ENCODE results near the gene CDH23. TPM values are rescaled to one million over a fixed set of nuclear protein-coding genes. Genes with fewer than 3 reads are reported as not detected.

CDH23 gene
- total RNA-seq, 1 donor from 2014 or later, result 20.1 TPM

DNA sequence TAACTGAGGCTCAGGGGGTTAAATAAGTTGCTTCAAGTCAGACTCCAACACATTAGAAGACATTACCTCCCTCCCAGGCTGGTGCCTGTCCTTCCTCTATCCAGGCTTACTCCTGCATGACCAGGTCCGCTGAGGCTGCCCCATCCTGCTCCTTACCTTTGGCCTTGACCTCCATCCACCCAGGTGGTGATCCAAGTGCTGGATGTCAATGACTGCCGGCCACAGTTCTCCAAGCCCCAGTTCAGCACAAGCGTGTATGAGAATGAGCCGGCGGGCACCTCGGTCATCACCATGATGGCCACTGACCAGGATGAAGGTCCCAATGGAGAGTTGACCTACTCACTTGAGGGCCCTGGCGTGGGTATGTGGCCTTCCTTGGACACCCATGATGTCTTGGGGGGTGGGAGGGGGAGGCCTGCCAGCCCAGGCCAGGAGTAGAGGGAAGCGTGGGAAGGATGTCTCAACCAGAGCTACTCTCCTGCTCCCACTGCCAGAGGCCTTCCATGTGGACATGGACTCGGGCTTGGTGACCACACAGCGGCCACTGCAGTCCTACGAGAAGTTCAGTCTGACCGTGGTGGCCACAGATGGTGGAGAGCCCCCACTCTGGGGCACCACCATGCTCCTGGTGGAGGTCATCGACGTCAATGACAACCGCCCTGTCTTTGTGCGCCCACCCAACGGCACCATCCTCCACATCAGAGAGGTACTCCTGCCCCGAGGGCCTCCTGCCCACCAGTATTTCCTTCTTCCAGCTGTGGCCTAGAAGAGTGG is 406.2 kb downstream of the CDH23 start:
- no peak for ATAC-seq
- intact Hi-C loops (cut with DNase I), result no loop called here
- no peak for DNase-seq (ENCODE audit: low spot score)

GRCh38 chr10:71804077-71804476 is 407.4 kb downstream of the CDH23 start:
- intact Hi-C loops (cut with DNase I), result no loop called here
- no peak for DNase-seq (ENCODE audit: low spot score)

DNA sequence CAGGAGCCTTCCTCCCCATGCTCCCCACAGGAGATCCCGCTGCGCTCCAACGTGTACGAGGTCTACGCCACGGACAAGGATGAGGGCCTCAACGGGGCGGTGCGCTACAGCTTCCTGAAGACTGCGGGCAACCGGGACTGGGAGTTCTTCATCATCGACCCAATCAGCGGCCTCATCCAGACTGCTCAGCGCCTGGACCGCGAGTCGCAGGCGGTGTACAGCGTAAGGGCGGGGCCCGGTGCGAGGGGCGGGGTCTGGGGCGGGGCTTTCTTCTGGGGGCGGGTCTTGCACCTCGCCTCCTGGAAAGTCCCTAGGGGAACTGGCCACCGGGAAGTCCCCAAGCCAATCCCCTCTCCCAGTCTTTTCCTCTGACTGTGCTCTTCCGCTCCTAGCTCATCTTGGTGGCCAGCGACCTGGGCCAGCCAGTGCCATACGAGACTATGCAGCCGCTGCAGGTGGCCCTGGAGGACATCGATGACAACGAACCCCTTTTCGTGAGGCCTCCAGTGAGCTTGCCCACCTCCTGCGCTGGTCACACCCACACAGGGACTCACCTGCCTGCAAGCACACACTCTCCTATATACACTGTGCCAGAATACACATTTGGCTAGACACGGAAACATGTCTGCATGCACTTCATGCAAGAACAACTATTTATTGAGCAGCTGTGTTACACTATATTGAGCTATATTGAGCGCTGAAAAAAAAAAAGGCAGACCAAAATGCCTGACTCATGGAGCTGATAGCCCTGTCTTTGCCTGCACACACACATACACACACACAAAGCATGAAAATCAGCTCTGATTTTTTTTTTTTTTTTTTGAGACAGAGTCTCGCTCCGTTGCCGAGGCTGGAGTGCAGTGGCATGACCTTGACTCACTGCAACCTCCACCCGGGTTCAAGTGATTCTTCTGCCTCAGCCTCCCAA is 409.3 kb downstream of the CDH23 start:
- ATAC-seq, result peak; percentile 77
- intact Hi-C loops (cut with DNase I), result no loop called here
- no peak for DNase-seq (ENCODE audit: low spot score)

More at GRCh38 chr10:71804077-71804476, 407.4 kb downstream of the CDH23 start:
- ATAC-seq, result peak; percentile 51

GRCh38 chr10:71806704-71807556 is 410.2 kb downstream of the CDH23 start:
- ATAC-seq, result no peak
- intact Hi-C loops (cut with DNase I), result no loop called here
- DNase-seq (ENCODE audit: low spot score), result no peak

- intact Hi-C loops (cut with DNase I), result no loop called here
- no peak for ATAC-seq
- no peak for DNase-seq (ENCODE audit: low spot score)
Measured at GRCh38 chr10:71807557-71808510, 411.1 kb downstream of the CDH23 start.

DNA sequence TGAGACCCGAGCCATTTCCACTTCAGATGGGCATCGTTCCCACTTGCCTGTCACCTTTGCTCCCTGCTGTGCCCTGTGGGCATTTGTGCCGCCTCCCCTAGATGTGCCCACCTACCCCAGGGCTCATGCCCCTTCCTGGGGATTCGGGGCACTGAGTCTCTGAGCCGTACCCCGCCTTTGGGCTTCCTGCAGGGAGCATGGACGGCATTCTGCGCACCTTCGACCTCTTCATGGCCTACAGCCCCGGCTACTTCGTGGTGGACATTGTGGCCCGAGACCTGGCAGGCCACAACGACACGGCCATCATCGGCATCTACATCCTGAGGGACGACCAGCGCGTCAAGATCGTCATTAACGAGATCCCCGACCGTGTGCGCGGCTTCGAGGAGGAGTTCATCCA is 412.9 kb downstream of the CDH23 start:
- no peak for DNase-seq (ENCODE audit: low spot score)
- intact Hi-C loops (cut with DNase I), result no loop called here
- ATAC-seq, result no peak

DNA sequence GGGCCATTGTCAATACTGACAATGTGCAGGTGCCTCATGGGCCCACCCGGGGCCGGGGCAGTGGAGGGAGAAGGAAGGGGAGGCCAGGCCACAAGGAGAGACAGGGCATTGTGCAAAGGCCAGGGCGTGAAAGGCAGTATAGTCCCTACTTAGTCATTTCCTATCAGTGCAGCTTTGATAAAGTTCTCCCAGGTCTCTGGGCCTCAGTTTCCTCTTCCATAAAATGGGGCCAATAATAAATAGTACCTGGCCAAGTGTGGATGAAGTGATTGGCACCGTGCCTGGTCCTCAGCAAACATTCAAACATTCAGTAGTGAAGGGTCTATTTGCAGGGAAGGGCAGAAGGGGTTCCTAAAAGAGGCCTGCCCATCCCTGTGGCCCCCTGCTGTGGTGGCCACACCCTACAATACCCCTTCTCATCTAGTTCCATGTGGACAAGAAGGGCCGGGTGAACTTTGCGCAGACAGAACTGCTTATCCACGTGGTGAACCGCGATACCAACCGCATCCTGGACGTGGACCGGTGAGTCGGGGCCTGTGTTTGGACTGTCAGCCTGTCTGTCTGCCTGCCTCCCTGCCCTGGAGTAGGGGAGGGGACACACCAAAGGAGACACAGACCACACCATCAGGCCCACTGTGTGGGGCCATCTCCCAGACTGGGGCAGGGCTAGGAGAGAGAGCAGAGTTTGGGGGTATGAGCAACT is 413.5 kb downstream of the CDH23 start:
- intact Hi-C loops (cut with DNase I), result no loop called here
- ATAC-seq, result no peak
- DNase-seq (ENCODE audit: low spot score), result no peak

GRCh38 chr10:71811351-71811750 is 414.6 kb downstream of the CDH23 start:
- no peak for ATAC-seq
- peak; percentile 58 for DNase-seq (ENCODE audit: low spot score)
- intact Hi-C loops (cut with DNase I), result no loop called here

DNA sequence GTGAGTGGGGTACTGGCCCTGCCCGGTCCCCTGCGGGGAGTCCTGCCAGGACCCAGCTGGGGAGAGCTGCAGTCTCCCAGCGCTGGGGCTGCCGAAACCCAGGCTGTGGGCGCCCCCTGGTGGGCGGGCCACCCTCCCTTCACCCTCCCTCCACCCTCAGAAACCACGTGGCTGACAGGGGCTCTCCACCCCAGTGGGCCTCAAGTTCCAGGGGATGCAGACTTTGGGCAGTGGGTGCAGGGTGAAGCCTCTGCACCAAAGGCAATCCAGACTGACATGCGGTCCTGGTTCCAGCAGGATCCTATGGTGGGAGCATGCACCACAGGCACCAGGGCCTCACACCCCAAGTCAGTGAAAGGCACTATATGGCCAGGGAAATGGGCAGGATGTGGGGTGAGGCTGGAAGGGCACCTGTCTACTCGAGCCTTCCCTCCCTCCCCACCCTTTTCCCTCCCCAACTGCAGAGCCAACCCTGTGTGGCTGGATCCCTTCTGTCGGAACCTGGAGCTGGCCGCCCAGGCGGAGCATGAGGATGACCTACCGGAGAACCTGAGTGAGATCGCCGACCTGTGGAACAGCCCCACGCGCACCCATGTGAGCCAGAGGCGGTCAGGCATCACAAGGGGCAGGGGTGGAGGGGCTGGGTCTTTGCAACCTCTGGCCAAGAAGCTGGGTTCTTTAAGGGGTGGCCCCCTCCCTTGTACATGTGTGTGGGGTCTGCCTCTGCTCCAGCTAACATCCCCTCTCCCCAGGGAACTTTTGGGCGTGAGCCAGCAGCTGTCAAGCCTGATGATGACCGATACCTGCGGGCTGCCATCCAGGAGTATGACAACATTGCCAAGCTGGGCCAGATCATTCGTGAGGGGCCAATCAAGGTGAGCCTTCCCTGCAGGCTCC is 415.5 kb downstream of the CDH23 start:
- DNase-seq (ENCODE audit: low spot score) (peak; percentile 85), ATAC-seq (peak; percentile 83)
- intact Hi-C loops (cut with DNase I), result no loop called here

DNA sequence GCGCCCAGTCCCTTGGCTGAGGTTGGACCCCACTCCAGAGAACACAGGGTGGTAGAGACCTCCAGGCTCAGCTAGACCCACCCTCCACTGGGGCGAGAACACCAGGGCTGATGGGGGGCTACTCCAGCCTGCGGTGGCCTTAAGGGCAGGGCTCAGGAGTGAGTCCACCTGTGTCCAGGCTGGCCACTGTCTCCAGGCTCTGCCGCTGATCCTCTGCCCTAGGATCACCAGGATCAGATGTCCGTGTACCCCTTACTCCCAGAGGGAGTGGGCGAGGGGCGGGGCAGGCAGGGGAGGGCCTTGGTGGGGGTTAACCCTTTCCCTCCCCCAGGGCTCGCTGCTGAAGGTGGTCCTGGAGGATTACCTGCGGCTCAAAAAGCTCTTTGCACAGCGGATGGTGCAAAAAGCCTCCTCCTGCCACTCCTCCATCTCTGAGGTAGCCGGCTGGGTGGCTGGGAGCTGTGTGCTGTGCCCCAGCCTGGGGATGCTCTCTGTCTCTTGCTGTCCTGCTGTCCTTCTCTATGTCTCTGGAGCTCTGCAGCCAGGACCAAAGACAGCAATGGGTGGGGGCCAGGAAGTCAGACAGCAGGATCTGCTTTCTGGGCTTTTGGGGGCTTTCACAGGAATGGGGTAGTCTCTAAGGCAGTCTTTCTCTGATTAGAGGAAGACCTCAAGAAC is 416.3 kb downstream of the CDH23 start:
- DNase-seq (ENCODE audit: low spot score) (peak; percentile 55), ATAC-seq (no peak)
- intact Hi-C loops (cut with DNase I), result no loop called here

DNA sequence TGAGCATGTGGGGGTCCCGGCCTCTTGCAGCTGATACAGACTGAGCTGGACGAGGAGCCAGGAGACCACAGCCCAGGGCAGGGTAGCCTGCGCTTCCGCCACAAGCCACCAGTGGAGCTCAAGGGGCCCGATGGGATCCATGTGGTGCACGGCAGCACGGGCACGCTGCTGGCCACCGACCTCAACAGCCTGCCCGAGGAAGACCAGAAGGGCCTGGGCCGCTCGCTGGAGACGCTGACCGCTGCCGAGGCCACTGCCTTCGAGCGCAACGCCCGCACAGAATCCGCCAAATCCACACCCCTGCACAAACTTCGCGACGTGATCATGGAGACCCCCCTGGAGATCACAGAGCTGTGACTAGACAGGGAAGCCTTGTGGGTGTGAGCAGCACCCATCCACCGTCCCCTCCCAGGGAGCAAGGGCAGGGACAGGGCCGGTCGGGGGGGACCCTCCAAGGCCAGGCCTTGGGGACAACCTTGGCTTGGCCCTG is 418.2 kb downstream of the CDH23 start:
- intact Hi-C loops (cut with DNase I), result no loop called here
- ATAC-seq, result no peak
- DNase-seq (ENCODE audit: low spot score), result no peak

DNA sequence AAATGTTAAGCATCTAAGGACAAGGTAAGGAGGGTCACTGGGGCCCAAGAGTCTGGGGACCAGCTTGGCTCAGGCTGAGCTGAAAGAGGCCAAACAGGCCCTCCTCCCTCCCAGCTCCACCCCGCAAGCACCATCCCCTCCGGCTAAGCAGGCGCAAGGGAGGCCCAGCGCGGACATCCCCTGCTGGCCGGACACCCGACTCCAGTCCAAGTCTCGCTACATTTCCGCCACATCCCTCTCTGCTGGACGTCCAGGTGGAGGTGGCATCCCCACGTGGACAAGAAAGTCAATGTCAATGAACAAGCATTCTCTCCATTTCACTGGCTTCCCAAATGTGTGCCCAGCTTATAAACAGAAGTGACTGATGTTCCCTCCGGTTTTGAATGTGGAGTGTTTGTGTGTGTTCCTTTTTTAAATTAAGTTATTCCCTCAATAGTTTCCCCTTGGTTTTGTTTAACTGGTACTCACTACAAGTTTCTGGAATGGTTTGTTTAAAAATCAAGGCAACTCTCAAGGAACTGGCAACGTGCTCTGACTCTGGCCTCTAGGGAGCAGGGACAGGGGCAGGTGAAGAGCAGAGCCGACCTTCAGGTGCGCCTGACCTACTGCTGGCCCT is 418.9 kb downstream of the CDH23 start:
- ATAC-seq (no peak), DNase-seq (ENCODE audit: low spot score) (no peak)
- intact Hi-C loops (cut with DNase I), result no loop called here

DNA sequence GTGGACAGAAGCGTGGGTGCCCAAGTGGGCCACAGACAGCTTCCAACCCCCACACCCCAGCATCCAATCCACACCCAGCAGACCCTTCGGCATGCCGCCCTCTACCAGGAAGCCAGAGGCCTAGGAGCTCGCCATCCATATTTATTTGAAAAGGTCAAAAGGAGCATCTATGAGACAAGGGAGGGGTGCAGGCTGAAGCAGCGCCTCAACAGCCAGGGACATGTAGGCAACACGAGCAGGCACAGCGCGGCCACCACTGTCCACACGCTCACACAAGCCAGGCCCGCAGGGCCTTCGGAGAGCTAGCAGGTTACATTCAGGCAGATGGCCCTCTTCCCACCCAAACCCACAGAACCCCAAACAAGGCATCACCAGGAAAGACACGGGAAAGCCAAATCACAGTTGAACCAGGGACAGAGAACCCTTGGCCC is 419.7 kb downstream of the CDH23 start:
- DNase-seq (ENCODE audit: low spot score) (peak; percentile 49), ATAC-seq (peak; percentile 67)
- intact Hi-C loops (cut with DNase I), result no loop called here

DNA sequence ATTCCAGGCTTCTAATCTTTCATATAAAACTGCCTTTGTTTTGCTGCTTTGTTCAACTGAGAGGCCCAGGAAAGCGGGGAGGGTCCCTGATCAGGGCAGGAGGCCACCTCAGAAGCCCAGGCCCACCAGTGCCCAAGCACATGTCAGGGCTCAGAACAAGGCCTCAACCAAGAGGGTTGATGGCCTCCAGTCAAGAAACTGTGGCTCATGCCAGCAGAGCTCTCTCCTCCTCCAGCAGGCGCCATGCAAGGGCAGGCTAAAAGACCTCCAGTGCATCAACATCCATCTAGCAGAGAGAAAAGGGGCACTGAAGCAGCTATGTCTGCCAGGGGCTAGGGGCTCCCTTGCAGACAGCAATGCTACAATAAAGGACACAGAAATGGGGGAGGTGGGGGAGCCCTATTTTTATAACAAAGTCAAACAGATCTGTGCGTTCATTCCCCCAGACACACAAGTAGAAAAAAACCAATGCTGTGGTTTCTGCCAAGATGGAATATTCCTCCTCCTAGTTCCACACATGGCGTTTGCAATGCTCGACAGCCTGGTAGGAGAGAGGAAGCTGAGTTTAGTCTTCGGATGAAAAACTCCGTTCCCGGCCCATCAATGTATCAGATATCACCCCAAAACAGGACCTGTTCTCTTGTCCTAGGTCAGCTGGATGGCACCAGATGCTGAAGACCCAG is 420.4 kb downstream of the CDH23 start:
- intact Hi-C loops (cut with DNase I), result no loop called here
- ATAC-seq (peak; percentile 2), DNase-seq (ENCODE audit: low spot score) (no peak)

Data from sciatic nerve (tissue), 2 donors.